Stimulated activated naive CD4-positive, alpha-beta T cell (primary cell): ENCODE data around the gene ASB5.
"Not testable (repeated sequence)": the region's sequence is repeated elsewhere in the genome, so short reads cannot be mapped to it uniquely, and the experiment has no call there.

ENCODE experiments used
- DNase-seq, 6 experiments: peaks; one replicate each; lab custom pipeline; 2025; lab: John Stamatoyannopoulos, UW

Gene ASB5, protein sequence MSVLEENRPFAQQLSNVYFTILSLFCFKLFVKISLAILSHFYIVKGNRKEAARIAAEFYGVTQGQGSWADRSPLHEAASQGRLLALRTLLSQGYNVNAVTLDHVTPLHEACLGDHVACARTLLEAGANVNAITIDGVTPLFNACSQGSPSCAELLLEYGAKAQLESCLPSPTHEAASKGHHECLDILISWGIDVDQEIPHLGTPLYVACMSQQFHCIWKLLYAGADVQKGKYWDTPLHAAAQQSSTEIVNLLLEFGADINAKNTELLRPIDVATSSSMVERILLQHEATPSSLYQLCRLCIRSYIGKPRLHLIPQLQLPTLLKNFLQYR

DNA sequence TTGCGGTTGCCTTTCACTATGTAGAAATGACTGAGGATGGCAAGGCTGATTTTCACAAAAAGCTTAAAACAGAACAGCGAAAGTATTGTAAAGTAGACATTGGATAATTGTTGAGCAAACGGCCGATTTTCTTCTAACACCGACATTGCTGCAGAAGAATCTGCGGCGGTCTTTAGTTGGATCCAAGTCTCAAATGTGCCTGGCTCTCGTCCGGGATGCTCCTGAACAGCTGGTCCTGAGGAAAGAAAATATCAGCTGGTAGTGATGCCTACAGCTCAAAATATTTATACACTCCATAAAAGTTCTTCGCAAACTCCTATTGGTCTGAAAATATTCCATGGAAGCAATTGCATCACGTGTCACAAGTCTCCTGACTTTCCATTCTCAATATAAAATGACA lies at the start of gene ASB5:
Gene ASB5 (minus strand): TSS at position 260 of the 400 bp plus-strand sequence. CDS start 114 bp downstream, at position 146.
- no peak for DNase-seq

- DNase-seq = no peak
These were observed 44.7 kb upstream of the ASB5 start for GRCh38 chr4:176313596-176314336.

DNA sequence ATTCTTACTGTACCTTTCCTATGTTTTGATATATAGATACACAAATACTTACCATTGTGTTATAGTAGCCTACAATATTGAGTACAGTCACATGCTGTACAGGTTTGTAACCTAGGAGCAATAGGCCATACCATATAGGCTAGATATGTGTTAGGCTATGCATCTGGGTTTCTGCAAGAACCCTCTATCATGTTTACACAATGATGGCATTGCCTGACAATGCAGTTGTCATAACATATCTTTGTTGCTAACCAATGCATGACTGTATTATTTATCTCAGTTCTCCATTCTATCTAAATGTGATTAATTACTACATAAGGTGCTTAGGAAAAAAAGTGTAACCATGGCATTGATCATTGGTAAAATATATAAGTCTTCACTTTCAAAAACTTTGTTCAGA lies 40.8 kb upstream of the ASB5 start:
- no peak for DNase-seq

DNA sequence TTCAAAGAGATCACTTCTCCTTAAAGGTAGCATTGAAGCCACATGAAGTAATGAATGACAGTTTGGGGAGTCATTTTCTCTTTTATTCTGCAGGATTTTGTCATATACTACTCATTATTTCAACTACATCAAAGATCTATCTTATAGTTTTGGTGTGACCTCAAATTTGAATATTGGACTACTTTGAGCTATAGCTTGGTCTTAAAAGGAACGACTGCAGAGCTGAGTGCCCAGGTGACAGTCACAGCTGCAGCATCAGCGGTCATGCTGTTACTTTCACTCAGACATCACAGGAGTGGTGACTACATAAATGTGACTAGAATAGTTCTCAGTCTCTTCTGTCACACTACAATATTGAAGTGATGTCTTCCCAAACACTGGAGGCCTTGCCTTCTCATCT lies 40.0 kb upstream of the ASB5 start:
- no peak for DNase-seq

- no peak for DNase-seq
These were observed 39.4 kb upstream of the ASB5 start for GRCh38 chr4:176308441-176308840.

- no peak for DNase-seq
These were observed 38.6 kb upstream of the ASB5 start for GRCh38 chr4:176307666-176307930.

DNA sequence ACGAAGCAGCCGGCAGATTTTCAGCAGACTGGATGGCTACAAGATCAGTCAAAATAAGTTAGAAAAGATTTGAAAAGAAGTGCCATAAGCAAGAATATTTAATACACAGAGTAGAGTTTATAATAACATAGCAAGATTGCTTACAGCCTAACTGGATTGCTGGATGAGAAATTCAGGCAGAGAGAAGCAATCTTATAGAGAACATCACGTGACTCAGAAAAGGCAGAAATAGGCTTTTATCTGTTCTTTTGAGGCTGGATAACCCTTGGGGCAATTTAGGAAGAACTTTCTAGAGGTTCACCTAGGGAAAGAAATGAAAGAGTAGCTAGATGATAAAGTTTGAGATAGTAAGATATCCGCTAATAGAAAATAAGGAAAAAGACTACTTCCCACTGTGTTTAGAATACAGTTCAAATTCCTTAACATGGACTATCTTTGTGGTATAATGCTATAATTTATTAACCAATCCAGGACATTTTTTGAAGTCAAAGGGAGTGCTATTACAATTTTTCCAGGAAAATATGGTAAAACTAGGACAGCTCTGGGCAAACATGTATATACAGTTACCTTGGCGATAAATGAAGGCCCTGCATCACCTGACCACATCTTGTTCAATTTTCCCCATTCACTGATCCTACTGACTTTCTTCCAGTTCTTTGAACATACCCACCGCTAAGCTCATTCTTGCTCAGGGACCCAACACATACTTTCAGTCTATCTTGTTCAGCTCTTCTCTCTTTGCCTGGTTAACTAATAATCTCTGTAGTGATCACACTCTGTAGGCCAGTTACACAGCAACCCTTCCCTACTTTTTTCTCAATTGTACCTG lies 38.0 kb upstream of the ASB5 start:
- no peak for DNase-seq

DNA sequence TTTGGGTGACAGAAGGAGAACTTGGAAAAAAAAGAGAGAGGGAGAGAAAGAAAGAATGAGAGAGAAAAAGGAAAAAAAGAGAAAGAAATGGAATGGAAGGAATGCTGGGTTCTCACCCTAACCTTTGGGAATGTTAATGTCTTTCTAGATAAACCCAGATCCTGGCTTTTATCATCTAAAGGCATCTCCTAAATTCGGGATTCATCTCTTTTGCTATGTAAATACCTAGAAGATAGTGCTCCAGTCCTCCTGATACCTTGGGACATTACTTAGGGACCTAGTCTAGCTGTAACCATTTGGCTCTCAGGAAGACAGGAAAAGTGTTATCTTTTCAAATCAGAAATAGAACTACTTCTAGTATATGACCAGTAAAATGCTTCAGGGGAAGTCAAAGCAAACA lies 34.9 kb upstream of the ASB5 start:
- DNase-seq = no peak

DNA sequence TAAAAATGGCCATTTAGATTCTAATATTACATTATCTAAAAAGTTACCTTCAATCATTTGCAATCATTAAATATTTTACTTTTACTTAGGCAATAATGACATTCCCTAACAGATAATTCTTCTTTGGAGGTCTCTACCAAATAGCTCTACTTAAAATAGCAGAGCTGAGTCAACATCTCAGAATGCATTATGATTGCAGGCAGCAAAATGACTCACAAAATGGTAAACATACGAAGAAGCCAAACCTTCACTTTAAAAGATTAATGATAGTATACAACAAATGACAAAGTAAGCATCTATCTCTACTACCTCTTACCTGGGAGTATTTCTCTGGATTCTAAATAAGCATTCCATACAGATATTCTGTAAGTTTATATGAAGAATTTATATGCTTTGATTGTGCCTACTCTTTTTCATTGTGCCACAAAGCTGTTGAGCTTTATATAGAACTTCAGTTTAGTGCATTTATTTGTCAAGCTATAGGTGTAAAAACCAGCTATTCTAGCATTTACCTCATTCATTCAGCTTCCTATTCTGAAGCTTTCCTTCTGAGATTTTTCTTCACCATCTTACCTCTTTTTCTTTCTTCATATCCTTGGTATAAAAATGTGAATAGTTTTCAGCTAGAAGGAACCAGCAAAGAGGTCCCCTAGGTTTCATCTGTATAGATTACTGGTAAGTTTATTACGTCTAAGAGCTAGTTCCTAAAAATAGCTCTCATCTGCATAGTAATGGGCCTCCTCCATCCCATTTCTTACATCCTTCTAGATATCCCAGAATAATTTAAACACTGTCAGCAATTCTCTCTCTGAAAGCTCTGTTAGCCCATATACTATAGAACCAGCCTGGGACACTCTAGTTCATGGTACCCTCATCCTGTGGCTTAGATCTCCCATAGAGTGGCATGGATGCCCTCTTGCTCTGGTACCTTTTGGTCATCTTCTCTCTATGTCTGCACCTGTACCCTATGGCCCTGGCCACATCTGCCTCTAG lies 33.6 kb upstream of the ASB5 start:
- DNase-seq = no peak

- DNase-seq = no peak
These were observed 31.5 kb upstream of the ASB5 start for GRCh38 chr4:176300565-176300964.

GRCh38 chr4:176300036-176300435 lies 31.0 kb upstream of the ASB5 start:
- no peak for DNase-seq

GRCh38 chr4:176298664-176299063 lies 29.6 kb upstream of the ASB5 start:
- DNase-seq = no peak

GRCh38 chr4:176295907-176296306 lies 26.9 kb upstream of the ASB5 start:
- DNase-seq = not testable (repeated sequence)

GRCh38 chr4:176293660-176294059 lies 24.6 kb upstream of the ASB5 start:
- no peak for DNase-seq

DNA sequence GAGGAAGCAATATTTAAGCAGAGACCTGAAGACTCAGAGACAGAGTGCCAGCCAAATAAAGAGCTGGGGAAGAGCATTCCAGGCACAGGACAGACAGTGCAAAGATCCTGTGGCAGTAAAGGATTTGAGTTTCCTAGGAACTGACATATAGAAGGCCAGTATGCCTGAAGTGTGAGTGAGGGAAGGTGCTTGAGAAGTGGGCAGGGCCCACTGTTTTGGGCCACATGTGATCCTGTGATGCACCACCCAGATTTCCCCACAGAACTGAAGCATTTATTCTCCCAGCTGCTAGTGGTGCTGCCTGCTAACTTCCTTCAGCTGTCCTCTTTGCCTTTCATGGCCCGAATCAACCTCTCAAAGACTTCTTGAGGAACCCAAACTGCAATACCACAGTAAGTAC lies 23.9 kb upstream of the ASB5 start:
- no peak for DNase-seq

DNA sequence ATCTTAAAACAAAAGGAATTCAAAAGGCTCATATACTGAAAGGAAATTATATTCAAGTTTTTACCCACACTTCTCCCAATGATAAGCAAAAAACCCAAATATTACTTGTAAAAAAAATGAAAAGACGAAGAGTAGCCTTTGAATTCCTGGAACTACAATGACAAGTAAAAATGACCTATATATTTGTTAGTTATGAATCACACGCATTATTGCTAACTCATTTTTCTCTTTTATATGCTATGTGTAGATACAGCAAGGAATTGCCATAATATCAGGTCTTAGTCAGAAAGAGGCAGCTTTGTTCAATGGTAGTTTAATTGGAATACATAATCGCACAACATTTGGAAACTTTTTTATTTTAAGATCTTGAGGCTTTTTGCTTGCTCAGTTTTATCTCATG lies 22.7 kb upstream of the ASB5 start:
- no peak for DNase-seq

DNA sequence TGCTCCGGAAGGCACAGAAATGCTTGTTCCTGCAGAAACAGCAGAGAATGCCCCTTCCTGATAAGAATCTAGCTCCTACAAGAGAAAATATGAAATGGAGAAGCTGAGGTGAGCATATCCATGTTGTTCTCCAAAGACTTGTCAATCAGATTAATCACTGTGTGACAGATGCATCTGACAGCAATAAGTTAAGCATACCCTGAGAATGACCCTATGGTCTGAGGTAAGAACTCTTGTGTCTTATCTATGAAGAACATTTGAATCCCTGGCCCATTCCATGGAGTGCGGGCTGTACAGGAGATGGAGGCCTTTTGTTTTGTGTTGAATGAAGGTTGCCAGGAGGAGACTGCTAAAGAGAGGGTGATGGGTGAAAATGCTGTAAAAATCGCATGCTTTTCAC lies 21.5 kb upstream of the ASB5 start:
- no peak for DNase-seq

DNA sequence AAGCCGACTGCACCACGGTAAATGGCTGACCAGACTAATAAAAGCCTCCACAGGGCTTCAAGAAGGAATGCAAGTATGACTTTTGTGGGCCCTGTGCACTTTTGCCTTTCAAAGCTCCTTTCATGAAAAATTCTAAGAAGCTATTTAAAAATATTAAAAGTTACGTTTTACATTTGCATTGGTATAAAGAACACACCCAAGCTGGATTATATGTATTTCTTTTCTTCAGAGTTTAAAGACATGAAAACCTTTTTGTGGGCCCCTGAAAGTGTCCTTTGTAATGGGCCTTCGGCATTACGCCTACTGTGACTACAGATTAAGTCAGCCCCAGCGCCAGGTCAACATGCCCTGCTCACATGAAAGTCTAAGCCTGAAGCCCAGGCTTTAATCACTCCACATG lies 20.5 kb upstream of the ASB5 start:
- DNase-seq = no peak

DNA sequence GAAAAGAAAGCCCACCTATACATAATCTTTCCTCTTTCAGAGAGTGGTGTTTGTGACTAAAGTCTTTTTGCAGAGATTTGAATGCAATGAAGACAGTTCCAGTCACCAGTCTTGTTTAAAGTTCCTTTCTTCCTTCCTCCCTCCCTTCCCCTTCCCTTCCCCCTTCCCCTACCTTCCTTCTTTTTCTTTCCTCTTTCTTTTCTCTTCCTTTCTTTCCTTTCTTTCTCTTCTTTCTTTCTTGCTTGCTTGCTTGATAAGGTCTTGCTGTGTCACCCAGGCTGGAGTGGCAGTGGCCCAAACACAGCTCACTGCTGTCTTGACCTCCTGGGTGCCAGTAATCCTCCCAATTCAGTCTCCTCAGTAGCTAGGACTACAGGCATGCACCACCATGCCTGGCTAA lies 19.0 kb upstream of the ASB5 start:
- DNase-seq = no peak

DNA sequence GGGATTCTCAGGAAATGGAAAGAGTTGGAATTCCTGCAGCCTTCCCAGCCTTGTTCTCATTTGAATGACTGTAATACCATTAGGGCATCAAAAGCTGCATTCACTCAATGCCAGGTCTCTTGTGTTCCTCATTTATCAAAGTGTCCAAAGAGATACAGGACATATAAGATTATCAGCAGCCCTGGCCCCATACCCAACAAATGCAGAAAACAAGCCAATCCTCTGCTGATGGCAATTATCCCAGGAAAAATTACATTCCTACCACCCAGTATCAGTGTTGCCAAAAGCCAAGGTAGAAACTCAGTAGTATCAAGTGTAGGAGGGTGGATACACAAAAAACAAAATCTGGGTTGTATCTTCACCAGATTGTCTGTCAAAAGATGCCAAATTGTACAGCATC lies 18.5 kb upstream of the ASB5 start:
- DNase-seq = no peak

GRCh38 chr4:176286728-176287127 lies 17.7 kb upstream of the ASB5 start:
- DNase-seq = no peak

DNA sequence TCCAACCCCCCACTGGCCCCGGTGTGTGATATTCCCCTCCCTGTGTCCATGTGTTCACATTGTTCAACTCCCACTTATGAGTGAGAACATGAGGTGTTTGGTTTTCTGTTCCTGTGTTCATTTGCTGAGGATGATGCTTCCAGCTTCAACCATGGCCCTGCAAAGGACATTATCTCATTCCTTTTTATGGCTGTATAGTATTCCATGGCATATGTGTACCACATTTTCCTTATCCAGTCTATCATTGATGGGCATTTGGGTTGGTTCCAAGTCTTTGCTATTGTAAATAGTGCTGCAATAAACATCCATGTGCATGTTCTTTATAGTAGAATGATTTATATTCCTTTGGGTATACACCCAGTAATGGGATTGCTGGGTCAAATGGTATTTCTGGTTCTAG lies 10.5 kb upstream of the ASB5 start:
- DNase-seq = not testable (repeated sequence)
